8988T (cell line): ENCODE data around the gene MAPKBP1.

Experiments
- DNase-seq: peaks from one replicate; pipeline ENCODE4 v3.0.0; 2011

MAPKBP1 gene

GRCh38 chr15:41810651-41811431 lies 36.6 kb downstream of the MAPKBP1 start:
- no peak for DNase-seq

GRCh38 chr15:41811432-41812195 lies 37.3 kb downstream of the MAPKBP1 start:
- DNase-seq, result peak; percentile 55

- no peak for DNase-seq
These were observed 38.6 kb downstream of the MAPKBP1 start for GRCh38 chr15:41812820-41813375.

GRCh38 chr15:41813426-41813825 lies 39.1 kb downstream of the MAPKBP1 start:
- DNase-seq, result no peak

GRCh38 chr15:41814534-41814933 lies 40.2 kb downstream of the MAPKBP1 start:
- no peak for DNase-seq

- DNase-seq, result no peak
These were observed 42.5 kb downstream of the MAPKBP1 start for GRCh38 chr15:41816788-41817187.

GRCh38 chr15:41817327-41817726 lies 43.0 kb downstream of the MAPKBP1 start:
- no peak for DNase-seq

GRCh38 chr15:41817781-41818180 lies 43.5 kb downstream of the MAPKBP1 start:
- no peak for DNase-seq

- DNase-seq, result no peak
These were observed 45.3 kb downstream of the MAPKBP1 start for GRCh38 chr15:41819455-41820050.

GRCh38 chr15:41820791-41821423 lies 46.6 kb downstream of the MAPKBP1 start:
- DNase-seq, result no peak

GRCh38 chr15:41821831-41822230 lies 47.5 kb downstream of the MAPKBP1 start:
- DNase-seq, result no peak

- DNase-seq, result no peak
These were observed 48.2 kb downstream of the MAPKBP1 start for GRCh38 chr15:41822471-41822870.

GRCh38 chr15:41822957-41823356 lies 48.7 kb downstream of the MAPKBP1 start:
- no peak for DNase-seq

GRCh38 chr15:41823502-41823901 lies 49.2 kb downstream of the MAPKBP1 start:
- no peak for DNase-seq

- DNase-seq, result no peak
These were observed 49.9 kb downstream of the MAPKBP1 start for GRCh38 chr15:41824062-41824745.

- no peak for DNase-seq
These were observed 50.9 kb downstream of the MAPKBP1 start for GRCh38 chr15:41825145-41825544.

- DNase-seq, result no peak
These were observed 51.6 kb downstream of the MAPKBP1 start for GRCh38 chr15:41825572-41826535.

- DNase-seq, result no peak
These were observed 53.1 kb downstream of the MAPKBP1 start for GRCh38 chr15:41827290-41827879.

GRCh38 chr15:41827880-41828806 lies 53.9 kb downstream of the MAPKBP1 start, which contains the start of gene JMJD7:
Gene JMJD7, plus strand, starts transcription at chr15:41828092. Its CDS starts 33 bp downstream, at chr15:41828125.
- DNase-seq, result peak; percentile 95

GRCh38 chr15:41828807-41829141 lies 54.5 kb downstream of the MAPKBP1 start:
- no peak for DNase-seq
